WTC11 (cell line): ENCODE measurements around the gene MAU2. TPM values are rescaled to one million over a fixed set of nuclear protein-coding genes. Genes with fewer than 3 reads are reported as not detected.

Source experiments
- ATAC-seq: fragments of 200-7000 bp; cut with Tn5 transposase; 2 replicates; pipeline ENCODE4 v1.10.0; 2021; ENCODE audit warnings: mild to moderate bottlenecking, moderate library complexity
- CTCF ChIA-PET: fragments of 300-600 bp; sonication (Branson Sonifier 250); formaldehyde crosslinking; loops from one replicate; lab custom pipeline; 2021; ENCODE audit warnings: antibody characterized with exemption; lab: Charles Lee
- POLR2A ChIA-PET: fragments of 350-600 bp; sonication (Branson Sonifier 250); formaldehyde crosslinking; loops from one replicate; lab custom pipeline; 2021; ENCODE audit warnings: antibody characterized with exemption; lab: Charles Lee
- DNase-seq: peaks from one replicate; pipeline ENCODE4 v3.0.0; 2021; ENCODE audit warnings: low spot score
- H3K27ac Mint-ChIP-seq: 2 replicates; pipeline ENCODE4 v1.8.0; 2021; ENCODE audit warnings: mixed read lengths
- H3K27me3 Mint-ChIP-seq: 2 replicates; pipeline ENCODE4 v1.8.0; 2021; ENCODE audit warnings: low read depth, mild to moderate bottlenecking, moderate library complexity, mixed read lengths
- H3K36me3 Mint-ChIP-seq: 2 replicates; pipeline ENCODE4 v1.8.0; 2021; ENCODE audit warnings: mixed read lengths
- H3K4me1 Mint-ChIP-seq: 2 replicates; pipeline ENCODE4 v1.8.0; 2022; ENCODE audit warnings: mixed read lengths
- H3K4me3 Mint-ChIP-seq: 2 replicates; pipeline ENCODE4 v1.8.0; 2021; ENCODE audit warnings: mild to moderate bottlenecking, moderate library complexity, mixed read lengths
- H3K9me3 Mint-ChIP-seq: 2 replicates; pipeline ENCODE4 v1.8.0; 2021; ENCODE audit warnings: mixed read lengths
- TCF7 ChIP-seq: sonication (generic); formaldehyde crosslinking; IDR thresholded peaks from 2 replicates; pipeline ENCODE4 v1.8.0; 2022; ENCODE audit warnings: mild to moderate bottlenecking, low read depth, missing genetic modification reagents, moderate library complexity
- ZBTB21 ChIP-seq: sonication (generic); formaldehyde crosslinking; IDR thresholded peaks from 2 replicates; pipeline ENCODE4 v1.8.1; 2023; ENCODE audit warnings: mild to moderate bottlenecking, missing genetic modification reagents, borderline replicate concordance
- ZNF121 ChIP-seq: sonication (generic); formaldehyde crosslinking; IDR thresholded peaks from 2 replicates; pipeline ENCODE4 v1.8.0; 2023; ENCODE audit warnings: missing genetic modification reagents
- total RNA-seq: library from RNA; stranded (reverse); gene quantifications from 3 replicates; pipeline ENCODE4 v1.2.3, GENCODE V29; 2021
- TF ChIP-seq, protein P1 (sequence below): sonication (generic); formaldehyde crosslinking; IDR thresholded peaks from 2 replicates; pipeline ENCODE4 v1.8.0; 2023; ENCODE audit warnings: mild to moderate bottlenecking, missing genetic modification reagents
- TF ChIP-seq, protein P2 (sequence below): sonication (generic); formaldehyde crosslinking; IDR thresholded peaks from 2 replicates; pipeline ENCODE4 v1.8.0; 2023; ENCODE audit warnings: missing genetic modification reagents

MAU2 gene
- total RNA-seq, 1 experiment from 2014 or later, result 56.8 TPM

DNA sequence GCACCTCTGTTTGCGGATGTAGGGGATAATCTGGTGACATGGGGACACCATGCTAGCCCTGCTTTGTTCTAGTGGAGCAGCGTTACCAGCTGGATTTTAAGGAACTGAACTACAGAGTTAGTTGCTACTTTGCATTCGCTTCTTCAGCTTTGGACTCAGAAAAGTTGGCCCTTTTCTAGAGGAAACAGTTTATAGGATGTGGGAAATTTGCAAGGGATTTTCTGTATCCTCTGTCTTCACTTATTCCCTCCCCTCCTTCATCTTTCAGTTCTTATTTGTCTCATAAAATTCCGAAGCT is 87.0 kb downstream of the MAU2 start:
- ATAC-seq (no peak), DNase-seq (no peak)
- ChIA-PET POLR2A (no interaction called here), CTCF (interaction anchor here (1.0 to 3.6 kb wide), 4 partner anchors 10 to 83 kb away, joined by 3 to 16 read pairs (median 4); no protein-coding TSS in a partner anchor)
- Mint-ChIP-seq H3K4me3 (peak overlapping the region; percentile 96), H3K4me1 (peaks cover 59% of the 10 kb centered on the region), H3K9me3 (no peaks in the 10 kb centered on the region), H3K27ac (peak overlapping the region; percentile 73; the same call in 1 of the 2 replicates), H3K36me3 (0 out of 2 replicates have a peak, but pooled peaks cover 5% of the 10 kb centered on the region), H3K27me3 (peaks cover 7% of the 10 kb centered on the region; the same call in 1 of the 2 replicates)
- TF ChIP-seq ZBTB21 (no peak), TCF7 (CRISPR knock-in tag) (no peak), ZNF121 (no peak)
- TF ChIP-seq, protein P1, sequence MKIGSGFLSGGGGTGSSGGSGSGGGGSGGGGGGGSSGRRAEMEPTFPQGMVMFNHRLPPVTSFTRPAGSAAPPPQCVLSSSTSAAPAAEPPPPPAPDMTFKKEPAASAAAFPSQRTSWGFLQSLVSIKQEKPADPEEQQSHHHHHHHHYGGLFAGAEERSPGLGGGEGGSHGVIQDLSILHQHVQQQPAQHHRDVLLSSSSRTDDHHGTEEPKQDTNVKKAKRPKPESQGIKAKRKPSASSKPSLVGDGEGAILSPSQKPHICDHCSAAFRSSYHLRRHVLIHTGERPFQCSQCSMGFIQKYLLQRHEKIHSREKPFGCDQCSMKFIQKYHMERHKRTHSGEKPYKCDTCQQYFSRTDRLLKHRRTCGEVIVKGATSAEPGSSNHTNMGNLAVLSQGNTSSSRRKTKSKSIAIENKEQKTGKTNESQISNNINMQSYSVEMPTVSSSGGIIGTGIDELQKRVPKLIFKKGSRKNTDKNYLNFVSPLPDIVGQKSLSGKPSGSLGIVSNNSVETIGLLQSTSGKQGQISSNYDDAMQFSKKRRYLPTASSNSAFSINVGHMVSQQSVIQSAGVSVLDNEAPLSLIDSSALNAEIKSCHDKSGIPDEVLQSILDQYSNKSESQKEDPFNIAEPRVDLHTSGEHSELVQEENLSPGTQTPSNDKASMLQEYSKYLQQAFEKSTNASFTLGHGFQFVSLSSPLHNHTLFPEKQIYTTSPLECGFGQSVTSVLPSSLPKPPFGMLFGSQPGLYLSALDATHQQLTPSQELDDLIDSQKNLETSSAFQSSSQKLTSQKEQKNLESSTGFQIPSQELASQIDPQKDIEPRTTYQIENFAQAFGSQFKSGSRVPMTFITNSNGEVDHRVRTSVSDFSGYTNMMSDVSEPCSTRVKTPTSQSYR, result no peak
- TF ChIP-seq, protein P2, sequence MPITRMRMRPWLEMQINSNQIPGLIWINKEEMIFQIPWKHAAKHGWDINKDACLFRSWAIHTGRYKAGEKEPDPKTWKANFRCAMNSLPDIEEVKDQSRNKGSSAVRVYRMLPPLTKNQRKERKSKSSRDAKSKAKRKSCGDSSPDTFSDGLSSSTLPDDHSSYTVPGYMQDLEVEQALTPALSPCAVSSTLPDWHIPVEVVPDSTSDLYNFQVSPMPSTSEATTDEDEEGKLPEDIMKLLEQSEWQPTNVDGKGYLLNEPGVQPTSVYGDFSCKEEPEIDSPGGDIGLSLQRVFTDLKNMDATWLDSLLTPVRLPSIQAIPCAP (CRISPR knock-in tag), result no peak

Other genes starting within 250 kb of the MAU2 start
- gene TMEM161A, start 182.4 kb upstream of the MAU2 start, total RNA-seq, result 46.0 to 53.4 TPM (median 51.8 TPM) in 3 replicates
- gene MEF2B, start 150.6 kb upstream of the MAU2 start, total RNA-seq, result 1.3 to 1.7 TPM (median 1.7 TPM) in 3 replicates
- gene BORCS8, start 128.7 kb upstream of the MAU2 start, total RNA-seq, result 18.4 to 24.2 TPM (median 20.9 TPM) in 3 replicates
- gene RFXANK, start 128.6 kb upstream of the MAU2 start, total RNA-seq, result 78.1 to 87.1 TPM (median 78.7 TPM) in 3 replicates
- gene NR2C2AP, start 117.4 kb upstream of the MAU2 start, total RNA-seq, result 22.7 to 24.9 TPM (median 23.4 TPM) in 3 replicates
- gene NCAN, start 108.9 kb upstream of the MAU2 start, total RNA-seq, result 1.9 to 3.0 TPM (median 2.5 TPM) in 3 replicates
- gene TM6SF2, start 47.5 kb upstream of the MAU2 start, total RNA-seq, result 4.5 to 7.6 TPM (median 6.0 TPM) in 3 replicates
- 72.1 to 81.3 TPM (median 72.5 TPM) in 3 replicates for gene SUGP1, start 320 bp upstream of the MAU2 start, total RNA-seq
- 186 to 209 TPM (median 189 TPM) in 3 replicates for gene GATAD2A, start 84.8 kb downstream of the MAU2 start, total RNA-seq
- gene TSSK6, start 194.7 kb downstream of the MAU2 start, total RNA-seq, result 4.7 to 7.8 TPM (median 7.7 TPM) in 3 replicates
- gene NDUFA13, start 195.4 kb downstream of the MAU2 start, total RNA-seq, result 519 to 568 TPM (median 552 TPM) in 3 replicates
- 10.2 to 11.9 TPM (median 11.1 TPM) in 3 replicates for gene YJEFN3, start 208.1 kb downstream of the MAU2 start, total RNA-seq
- 7.9 to 10.6 TPM (median 10.1 TPM) in 3 replicates for gene CILP2, start 217.4 kb downstream of the MAU2 start, total RNA-seq